Esophagus mucosa (tissue), 1 donor: Measurements from ENCODE around the gene ITGA7. TPM values are rescaled to one million over a fixed set of nuclear protein-coding genes. Genes with fewer than 3 reads are reported as not detected.

Source experiments
- ATAC-seq: fragments of 200-7000 bp; cut with Tn5 transposase; one replicate; pipeline ENCODE4 v1.9.1; 2020
- total RNA-seq: library from RNA; stranded (reverse); gene quantifications from one replicate; pipeline ENCODE4 v1.2.4, GENCODE V29; 2023
- donor health status: DM: yes; HTN: yes; CAD: no.

ITGA7 gene
- total RNA-seq, 1 donor from 2014 or later, result 6.7 TPM

DNA sequence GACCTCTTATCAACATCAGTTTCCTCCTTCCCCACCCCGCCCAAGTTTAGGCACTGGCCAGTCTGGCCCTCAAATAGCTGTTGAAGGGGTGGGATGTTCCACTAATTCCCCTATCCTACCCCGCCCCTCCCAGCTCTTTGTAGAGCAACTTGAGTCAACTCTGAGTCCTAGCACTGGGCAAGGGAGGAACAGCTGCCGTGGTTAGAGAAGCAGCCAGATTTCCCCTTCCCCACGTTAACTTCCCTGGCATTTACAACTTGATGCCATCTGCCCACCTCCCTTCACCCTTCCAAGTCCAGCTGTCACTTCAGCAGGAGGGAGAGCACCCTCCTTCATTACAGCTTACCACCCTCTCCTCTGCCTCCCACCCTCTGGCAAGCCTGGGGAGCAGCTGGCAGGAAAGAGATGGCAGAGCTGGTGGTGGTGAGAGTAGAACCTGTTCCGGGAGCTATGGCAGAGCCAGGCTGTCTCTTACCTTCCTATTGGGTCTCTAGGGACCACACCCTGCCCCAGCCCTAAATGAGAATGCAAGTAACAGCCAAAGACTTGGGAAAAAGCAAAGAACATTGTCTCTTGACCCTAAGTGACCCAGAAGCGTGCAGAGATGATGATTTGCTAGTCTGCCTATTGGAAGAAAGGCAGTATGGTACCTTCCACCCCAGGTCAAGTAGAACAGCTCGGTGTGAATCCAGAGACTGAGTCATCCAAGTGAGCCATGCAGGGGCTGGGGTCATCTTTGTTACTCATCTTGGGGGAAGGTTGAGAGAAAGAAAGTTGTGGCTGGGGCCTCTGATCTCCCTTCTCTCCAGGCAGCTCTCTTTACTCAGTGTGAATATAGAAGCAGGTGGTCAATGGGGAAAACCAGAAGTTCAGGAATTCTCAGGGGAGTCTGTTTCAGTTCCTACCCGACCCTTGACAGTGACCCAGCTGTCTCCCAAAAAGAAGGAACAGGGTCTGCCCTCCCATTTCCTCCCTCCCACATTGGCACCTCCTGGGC lies 9.6 kb upstream of the ITGA7 start:
- ATAC-seq, result peak; percentile 60

DNA sequence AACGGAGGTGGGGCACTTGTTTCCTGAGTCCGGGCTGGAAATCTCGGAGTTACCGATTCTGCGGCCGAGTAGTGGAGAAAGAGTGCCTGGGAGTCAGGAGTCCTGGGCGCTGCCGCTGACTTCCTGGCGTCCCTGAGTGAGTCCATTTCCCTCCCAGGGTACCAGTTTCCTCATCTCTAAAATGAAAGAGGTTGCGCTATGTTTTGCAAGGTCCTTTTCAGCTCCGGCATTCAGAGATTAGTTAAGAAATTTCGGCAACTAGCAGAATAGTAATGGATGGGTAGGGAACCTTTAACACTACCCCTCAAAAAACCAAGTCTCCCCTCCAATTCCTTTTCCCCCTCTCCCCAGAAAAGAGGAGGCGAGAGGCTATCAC lies 8.9 kb upstream of the ITGA7 start:
- peak; percentile 2 for ATAC-seq

DNA sequence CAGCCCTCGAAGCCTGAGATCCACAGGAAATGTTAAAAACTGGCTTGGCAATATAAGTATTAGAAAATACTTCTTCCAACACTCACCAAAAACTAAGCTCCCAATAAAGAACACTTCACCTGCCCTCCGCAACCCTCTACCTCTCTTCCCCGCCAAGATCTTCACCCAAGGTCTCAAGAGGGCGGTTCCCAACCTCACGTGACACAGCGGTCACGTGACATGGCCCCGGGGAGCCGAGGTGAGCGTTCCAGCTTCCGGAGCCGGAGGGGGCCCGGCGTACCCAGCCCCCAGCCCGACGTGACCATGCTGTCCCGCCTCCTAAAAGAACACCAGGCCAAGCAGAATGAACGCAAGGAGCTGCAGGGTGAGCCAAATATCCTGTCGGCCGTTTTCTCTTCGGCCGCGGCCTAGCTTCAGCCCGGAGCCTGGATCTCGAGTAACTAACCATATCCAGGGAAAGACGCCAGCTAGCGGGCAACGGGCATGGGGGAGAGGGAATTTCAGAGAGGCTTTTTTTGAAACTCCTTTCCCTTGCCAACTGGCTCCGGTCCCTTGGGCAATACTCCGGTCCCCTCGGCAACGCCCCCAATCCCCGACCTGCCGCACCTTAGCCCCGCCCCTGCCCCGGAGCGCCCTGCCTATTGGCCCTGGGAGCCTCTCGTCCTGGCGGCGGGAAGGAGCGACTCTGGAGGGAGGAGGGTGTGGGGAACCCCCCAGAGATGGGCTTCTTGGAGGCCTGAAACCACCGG lies 8.3 kb upstream of the ITGA7 start, which contains the start of gene BLOC1S1:
Gene BLOC1S1, plus strand, starts transcription at position 214 of the 749 bp plus-strand sequence. Its CDS starts 6 bp downstream, at position 220.
- ATAC-seq, result peak; percentile 77

DNA sequence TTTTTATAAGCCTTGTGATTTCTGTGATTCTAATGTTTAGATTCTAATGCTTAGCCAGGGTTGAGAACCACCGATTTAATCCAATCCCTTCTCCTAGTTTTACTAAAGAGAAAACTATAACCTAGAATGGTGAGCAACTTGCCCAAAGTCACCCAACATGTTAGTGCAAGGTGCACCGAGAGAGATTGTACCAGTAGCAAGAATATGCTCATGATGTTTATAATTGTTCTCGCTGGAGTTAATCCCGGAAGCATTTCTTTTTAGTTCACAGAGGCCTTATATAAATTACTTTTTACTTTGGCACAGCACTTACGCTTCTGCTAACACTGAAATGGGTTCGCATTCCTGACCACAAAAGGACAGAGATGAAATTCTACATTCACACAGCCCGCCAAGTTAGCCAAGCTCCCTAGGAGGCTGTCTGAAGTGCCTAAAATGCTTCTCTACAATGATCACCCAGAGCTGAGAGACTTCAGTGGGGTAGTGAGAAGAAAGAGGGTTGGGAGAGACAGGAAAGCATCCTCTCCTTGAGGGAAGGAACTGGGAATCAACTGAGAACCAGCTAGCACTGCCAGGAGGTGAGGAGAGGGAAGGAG lies 7.6 kb upstream of the ITGA7 start:
- ATAC-seq, result no peak

DNA sequence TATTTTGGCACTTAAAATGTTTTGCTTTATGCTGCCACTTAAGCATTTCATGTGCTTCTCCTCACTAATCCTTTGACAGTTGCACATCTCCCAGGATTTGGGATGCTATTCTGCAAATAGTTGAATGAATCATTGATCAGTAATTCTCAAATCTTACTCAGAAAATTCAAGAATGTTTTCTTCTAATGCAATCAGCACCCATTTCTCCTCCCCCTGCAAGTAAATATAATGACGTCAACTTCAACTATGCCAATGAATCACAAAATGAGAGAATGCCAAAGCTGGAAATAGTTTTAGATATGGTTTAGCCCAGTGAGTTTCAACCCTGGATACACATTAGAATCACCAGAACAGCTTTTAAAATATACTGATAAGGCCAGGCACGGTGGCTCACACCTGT lies 6.0 kb upstream of the ITGA7 start:
- no peak for ATAC-seq

DNA sequence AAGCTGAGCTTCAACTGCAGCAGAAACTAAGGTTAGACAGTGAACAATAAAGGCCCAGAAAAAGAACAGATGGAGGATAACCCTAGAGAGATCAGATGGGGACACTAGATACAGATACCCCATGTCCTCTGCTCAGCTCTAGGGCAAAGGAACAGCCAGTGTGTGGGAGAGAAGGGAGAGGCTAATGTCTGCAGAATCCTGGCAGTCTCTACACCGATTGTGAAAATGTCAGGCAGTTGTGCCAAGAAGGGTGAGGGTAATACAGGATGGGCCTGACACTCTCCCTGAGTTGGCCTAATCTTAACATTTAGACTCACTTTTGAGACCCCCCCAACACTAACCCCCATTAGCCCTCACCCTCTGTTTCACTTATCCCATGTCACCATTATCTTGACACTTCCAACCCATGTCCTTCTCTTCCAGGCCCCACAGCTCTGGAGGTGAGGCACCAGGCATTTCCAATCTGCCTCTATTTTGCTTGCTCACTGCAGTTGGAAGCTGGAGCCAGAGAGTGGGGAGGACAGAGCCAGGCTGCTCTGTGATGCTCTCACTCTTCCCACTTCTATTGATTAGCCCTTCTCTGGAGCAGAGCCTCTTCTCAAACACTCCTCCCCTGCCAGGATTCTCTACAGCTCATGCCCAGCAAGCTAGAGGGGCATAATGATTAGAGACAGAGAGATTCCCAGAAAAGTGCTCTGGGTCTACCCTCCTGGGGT lies 5.2 kb upstream of the ITGA7 start:
- ATAC-seq, result no peak

DNA sequence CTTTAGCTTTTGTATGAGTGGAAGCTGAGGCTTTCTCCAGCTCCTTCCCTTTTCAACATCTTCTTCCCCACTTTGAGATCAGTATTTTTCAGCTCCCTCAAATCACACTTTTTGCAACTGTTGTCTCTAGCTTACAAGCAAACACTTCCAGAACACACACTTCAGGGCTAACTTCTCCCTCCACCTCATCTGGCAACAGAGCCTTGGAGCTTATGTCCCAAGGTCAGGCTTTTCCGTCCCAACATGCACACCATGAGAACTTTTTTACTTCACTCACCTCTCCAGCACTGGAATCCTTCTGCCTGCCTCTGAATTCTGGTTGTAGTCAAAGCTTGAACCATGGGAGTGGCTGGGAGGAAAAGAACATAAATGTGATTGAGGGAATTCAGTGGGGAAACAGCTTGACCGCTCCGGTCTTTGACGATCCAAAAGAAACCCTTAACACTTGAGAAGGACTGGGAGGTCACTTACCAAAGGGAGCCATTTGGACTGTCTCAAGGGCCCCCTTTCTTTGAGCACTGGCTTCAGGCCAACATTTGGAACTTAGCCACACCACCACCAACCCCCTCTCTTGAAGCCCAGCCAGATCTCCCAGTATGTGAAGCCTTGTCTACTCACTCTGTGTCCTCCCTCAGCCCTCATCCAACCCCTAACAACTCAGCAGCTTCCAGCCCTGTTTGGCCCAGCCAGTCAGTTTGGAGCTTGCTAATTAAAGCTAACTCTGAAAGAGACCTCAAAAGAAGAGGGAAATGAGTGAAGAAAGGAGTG lies 4.3 kb upstream of the ITGA7 start:
- ATAC-seq, result no peak

DNA sequence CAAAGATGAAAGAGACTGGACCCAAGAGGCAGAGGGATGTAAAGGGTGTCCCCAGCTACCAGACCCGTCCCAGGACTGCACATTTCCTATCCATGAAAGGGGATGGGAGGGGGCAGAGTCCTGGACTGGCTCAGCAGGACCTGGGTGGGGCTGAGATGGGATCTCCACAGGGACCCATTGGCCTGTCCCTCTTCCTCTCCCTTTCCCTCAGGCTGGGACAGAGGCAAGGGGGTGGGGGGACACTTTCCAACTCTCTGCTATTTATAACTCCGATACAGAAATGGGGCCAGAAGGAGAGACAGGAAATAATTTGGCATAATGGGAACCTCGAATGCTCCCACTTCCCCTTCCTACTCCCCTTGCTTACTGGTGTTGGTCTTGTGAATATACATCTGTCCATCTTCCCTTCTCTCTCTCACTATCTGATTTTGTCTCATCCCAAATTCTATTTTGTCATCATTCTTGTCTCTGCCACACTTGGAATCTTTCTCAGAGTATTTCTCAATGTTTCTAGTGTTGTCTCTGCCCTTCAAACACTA lies 1.1 kb upstream of the ITGA7 start:
- ATAC-seq, result no peak

DNA sequence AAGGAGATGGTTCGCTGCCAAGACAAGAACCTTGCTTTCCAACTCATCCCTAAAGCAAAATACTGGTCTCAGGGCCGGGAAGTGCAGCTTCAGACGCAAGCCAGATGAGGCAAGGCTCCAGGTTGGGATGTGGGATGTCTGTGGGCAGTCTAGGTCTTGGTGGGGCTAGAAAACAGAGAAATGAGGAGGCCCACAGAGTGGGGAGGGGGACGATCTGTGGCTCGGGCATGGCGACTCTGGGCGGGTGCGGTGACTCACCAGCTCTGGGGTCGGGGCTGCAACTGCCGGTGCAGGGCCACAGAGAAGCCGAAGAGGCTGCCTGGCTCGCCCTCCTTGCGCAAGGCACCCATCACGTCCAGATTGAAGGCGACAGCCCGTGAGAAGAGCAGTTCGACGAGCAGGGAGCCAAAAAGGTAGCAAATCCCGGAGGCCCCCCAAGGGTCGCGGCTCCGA lies 459 bp downstream of the ITGA7 start:
- no peak for ATAC-seq

DNA sequence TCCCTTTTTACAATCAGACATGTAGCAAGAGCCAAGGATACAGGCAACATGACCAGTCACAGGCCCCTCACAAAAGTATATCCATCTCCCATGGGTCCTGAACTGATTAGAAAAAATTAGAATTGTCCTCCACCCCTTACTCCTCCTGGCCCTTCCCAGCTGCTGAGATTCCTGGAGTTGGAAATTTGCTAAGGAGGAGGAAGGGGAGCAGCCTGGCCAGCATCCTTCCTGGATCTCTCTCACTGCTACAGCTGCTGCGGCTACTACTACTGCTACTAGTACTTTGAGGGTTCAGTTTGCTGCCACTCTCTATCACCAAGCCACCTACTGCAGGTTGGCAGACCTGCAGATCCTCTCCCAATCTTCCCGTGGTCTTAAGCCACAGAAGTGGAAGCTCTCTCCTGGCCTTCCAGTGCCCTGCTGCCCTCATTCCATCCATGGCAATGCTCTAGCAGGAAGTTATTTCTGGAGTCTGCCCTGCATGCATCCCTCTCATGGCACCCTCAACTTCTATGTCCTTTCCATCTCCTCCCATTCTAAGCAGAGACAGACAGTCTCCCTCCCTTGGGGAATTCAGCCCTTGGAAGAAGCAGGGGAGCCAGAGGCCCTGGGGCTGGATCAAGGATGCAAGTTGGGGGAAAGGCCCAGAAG lies 1.0 kb downstream of the ITGA7 start:
- ATAC-seq, result no peak

DNA sequence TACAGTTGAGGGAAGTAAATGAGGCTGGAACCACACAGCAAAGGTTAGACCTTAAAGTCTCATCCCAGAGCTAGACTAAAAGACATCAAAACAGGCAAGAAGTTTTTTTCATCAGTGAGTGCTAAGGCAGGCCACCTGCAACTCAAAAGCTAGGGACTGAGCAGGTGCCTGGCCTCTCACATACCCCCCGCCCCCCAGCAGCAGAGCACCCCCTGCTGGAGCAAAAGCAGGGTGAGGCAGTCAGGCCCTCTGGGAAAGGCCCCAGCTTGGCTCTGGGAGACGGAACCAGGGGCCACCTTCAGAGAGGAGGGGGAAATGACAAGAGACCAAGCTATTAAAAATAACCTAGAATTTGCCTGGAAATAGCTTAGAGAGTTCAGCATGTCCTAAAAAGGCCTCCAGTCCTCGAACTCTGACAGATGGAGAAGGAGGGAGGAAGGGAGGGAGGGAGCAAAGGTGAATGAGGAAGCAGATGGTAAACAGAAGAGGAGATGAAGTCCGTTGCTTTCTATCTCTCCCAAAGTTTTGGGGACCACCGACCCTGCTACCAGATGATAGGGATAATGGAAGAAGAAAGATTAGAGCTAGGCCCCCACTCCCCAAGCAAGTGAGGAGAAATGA lies 1.8 kb downstream of the ITGA7 start:
- ATAC-seq, result no peak

DNA sequence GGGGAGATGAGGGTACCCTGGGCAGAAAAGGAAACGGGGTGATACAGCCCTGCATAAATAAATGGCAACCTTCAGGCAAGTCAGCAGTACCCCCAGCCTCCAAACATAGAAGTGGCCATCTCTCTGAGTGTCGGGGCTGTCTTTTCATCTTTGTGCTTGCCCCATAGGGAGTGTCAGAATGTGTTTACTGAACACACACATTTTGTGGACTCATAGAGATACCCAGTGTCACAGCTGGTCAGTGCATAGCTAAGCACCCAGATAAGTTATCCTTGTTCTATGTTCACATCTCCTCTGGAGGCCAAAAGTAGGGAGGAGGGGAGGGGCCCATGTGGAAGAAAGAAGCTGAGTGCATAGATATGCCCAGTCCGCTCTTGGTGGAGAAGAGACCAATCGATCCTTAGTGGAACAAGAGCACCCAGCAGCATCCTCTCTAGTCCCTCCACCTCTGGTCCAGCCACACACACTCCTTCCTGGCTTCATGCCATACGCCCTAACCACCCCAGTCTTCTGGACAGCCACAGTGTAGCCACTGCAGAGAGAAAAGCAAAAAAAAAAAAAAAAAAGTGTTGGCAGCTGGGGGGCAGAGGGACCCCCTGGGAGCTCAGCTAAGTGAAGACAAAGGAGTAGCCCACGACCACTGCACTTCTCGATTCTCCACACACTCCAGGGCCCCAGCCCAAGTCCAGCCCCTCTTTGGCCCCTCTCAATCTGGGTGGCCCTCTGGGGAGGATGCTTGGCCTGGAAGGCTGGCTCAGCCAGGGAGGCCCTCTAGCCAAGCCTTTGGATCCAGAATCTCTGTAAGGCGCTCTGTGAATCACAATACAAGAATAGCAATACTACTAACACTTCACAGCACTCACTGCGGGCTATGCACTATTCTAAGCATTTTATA lies 2.6 kb downstream of the ITGA7 start:
- ATAC-seq, result no peak

DNA sequence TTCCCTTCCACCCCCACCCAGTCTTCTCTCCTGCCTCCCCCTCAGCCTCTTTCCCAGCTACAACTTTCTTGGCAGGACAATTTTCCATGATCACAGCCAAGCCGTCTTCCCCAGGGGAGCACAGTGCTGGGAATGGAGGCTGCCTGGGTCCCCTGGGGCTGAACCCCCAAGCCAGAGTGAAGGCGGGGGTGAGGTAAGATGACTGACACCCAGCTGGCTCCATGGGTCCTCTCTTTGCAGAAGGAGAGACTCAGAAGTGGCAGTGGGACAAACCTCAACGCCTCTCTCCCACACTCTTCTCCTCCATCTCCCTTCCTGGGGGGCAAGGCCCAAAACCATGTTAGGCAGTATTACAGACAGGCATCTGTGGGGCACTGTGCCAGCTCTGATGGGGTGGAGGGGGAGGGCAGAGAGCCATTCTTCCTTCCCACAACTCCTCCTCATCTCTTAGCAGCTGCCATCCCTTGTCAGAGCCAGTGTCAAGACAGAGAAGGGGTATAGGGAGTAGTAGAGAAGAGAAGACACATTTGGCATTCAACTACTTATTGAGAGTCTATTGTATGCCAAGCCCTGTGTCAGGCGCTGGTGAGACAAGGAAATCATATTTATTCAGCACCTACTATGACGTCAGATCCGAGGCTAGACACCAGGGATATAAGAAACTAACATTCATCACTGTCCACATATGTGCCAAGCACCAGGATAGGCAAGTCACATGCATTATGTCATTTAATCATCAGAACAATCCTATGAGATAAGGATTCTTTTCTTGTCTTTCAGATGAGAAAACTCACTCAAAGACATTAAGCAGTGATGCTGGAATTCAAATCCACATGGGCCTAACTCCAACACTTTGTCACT lies 3.6 kb downstream of the ITGA7 start:
- no peak for ATAC-seq

DNA sequence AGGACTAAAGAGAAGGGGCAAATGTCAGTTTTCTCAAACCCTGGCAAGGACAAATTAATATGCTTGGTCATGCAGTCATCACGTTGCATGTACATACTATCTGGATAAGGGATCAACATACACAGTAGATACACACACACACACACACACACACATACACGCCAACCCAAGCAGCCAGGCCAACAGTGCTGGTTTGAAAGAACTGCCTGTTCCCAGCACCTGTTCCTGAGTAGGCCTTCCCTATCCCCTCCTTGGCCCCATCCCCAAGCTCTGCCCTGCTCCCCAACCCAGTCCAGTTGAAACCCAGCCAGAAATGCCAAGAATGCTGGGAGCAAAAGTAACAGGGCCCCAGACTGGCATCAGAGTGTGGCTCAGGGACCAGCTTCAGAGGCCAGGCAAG lies 4.4 kb downstream of the ITGA7 start:
- ATAC-seq, result no peak

DNA sequence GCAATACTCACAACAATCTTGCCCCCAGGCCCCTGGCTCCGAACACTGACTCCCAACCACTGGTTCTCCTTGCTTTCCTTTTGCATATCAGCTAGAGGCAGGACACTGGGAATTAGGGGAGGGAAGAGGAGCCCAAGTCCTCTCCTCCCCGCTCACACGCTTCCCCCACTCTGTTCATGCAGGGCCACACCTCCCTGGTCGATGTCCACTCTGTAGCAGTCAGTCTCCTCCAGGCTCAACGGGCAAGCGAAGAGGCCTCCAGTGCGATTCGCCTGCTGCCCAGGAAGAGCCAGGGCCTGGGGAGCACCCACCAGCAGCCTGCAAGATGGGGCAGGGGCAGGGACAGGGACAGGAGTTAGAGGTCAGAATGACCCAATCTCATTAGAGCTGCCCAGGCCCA lies 4.8 kb downstream of the ITGA7 start:
- no peak for ATAC-seq

DNA sequence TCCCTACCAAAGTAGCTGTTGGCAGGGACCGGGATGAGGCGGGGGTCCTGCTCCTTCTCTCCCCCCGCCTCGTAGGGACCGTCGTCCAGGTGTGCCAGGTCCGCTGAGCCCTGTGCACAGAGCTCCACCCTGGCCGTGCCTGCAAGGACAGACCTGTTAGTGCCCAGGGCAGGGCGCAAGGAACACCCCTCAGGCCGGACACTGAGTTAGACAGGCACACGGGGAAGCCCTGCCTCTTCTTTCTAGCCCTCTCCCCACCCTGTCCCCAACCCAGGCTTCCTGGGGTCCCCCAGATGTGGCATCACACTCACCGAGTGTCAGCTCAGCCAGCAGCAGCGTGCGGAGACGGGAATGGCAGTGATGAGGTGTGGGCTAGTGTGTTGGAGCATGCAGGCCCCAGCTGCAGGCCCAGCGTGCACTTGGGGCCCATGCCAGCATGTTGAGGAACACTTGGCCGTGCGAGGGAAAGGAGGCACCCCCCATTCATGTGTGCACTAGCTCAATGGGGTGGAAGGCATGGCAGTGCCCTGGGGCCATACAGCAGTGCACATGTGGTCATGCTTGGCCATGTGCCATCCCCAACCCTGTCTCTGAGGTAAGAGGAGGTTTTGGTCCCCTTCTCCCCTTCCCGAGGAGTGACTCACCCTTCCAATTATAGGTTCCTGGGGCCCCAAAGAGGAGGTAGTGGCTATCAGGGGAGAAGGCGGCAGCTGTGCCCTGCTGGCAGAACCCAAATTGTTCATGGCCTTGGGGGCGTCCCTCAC lies 7.3 kb downstream of the ITGA7 start:
- no peak for ATAC-seq

DNA sequence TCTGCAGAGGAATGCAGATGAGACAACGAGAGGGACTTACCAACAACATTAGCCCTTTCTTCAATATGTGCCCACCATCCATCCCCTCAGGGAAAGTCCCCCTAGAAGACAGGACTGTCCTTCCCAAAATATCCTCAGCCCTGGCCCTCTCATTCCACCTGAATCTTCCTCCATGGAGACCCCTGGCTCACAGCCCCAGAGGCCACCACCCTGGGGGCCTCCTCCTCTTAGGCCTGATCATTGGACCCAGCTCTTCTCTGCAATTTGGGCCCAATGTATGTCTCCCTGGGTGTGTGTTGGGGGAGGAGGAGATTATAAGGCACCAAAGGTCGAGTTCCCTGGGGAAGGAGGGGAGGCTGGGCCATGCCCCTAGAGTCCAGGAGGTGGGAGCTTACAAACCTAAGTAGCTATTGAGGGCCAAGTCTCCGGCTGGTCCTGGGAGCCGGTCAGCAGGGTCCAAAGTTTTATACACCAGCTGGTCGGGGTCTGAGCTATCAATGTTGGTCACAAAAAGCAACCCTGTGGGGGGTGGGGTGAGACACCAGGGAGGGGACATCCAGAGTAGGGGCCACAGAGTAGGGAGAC lies 8.1 kb downstream of the ITGA7 start:
- no peak for ATAC-seq
